Measurements from ENCODE around the gene SMYD3.
A peak's percentile ranks its signal among the peaks of the same experiment; 100 is the strongest.

DNA sequence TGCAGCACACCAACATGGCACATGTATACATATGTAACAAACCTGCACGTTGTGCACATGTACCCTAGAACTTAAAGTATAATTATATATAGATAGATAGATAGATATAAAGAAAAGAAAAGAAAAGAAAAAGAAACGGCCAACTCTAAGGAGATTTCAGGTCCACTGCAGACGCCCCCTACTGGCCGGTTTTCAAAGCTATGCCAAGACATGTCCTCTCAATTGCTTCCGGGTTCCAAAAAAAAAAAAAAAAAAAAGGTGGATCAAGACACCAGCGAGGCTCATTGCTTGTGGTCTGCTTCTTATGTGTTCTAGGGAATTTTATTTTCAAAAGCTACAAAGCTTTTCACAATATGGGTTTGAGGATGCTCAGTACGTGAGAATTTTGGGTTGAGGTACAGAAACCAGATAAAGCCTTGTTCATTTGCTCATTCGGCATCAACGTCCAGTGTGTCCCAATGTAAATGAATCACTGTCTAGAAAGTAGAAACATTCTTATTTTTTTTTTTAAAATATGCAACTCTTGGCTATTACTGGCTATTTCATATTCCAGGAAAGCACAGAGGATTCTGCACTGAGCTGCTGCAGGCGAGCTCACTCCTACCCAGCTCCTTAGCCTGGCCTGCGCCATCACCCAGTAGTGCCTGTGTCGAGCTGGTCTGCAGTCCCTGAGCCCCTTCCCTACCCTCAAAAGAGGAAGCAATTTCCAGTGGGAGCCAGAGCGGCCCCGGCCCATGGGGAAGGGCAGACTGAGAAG lies 709.3 kb downstream of the SMYD3 start:
- TF ChIP-seq, protein P1, sequence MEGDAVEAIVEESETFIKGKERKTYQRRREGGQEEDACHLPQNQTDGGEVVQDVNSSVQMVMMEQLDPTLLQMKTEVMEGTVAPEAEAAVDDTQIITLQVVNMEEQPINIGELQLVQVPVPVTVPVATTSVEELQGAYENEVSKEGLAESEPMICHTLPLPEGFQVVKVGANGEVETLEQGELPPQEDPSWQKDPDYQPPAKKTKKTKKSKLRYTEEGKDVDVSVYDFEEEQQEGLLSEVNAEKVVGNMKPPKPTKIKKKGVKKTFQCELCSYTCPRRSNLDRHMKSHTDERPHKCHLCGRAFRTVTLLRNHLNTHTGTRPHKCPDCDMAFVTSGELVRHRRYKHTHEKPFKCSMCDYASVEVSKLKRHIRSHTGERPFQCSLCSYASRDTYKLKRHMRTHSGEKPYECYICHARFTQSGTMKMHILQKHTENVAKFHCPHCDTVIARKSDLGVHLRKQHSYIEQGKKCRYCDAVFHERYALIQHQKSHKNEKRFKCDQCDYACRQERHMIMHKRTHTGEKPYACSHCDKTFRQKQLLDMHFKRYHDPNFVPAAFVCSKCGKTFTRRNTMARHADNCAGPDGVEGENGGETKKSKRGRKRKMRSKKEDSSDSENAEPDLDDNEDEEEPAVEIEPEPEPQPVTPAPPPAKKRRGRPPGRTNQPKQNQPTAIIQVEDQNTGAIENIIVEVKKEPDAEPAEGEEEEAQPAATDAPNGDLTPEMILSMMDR (IDR thresholded peaks at IDR 0.05) = peak; percentile 28
- no peak for TF ChIP-seq EZH2 (IDR thresholded peaks at IDR 0.05; ENCODE audit: borderline replicate concordance, insufficient read depth, low read depth, low read length, poor library complexity, severe bottlenecking)
